ENCODE measurements around the gene PRSS2. TPM values are rescaled to one million over a fixed set of nuclear protein-coding genes. Genes with fewer than 3 reads are reported as not detected.

PRSS2 gene
- total RNA-seq, 1 donor from 2014 or later: not detected

Small RNAs within 50 kb of the gene (small RNA-seq; reads per million reads assigned to genes)
- gene TRBD1 (ENCODE audit: low replicate concordance) (not detected), gene TRBJ1-1 (ENCODE audit: low replicate concordance) (not detected), gene TRBJ1-2 (ENCODE audit: low replicate concordance) (not detected), gene TRBJ1-3 (ENCODE audit: low replicate concordance) (not detected), gene TRBJ1-4 (ENCODE audit: low replicate concordance) (not detected), gene TRBJ1-5 (ENCODE audit: low replicate concordance) (not detected), gene TRBJ1-6 (ENCODE audit: low replicate concordance) (not detected), gene TRBJ2-1 (ENCODE audit: low replicate concordance) (not detected), gene TRBJ2-2 (ENCODE audit: low replicate concordance) (not detected), gene TRBJ2-2P (ENCODE audit: low replicate concordance) (not detected), gene TRBJ2-3 (ENCODE audit: low replicate concordance) (not detected), gene TRBJ2-4 (ENCODE audit: low replicate concordance) (not detected), gene TRBJ2-5 (ENCODE audit: low replicate concordance) (not detected), gene TRBJ2-6 (ENCODE audit: low replicate concordance) (not detected), gene TRBJ2-7 (ENCODE audit: low replicate concordance) (not detected)

Other genes starting within 250 kb of the PRSS2 start
- not detected for gene PRSS1, start 21.5 kb upstream of the PRSS2 start, total RNA-seq
- 34.7 TPM for gene EPHB6, start 84.1 kb downstream of the PRSS2 start, total RNA-seq
- 1.8 TPM for gene TRPV6, start 114.8 kb downstream of the PRSS2 start, total RNA-seq
- 0.10 TPM for gene TRPV5, start 162.8 kb downstream of the PRSS2 start, total RNA-seq
- not detected for gene LLCFC1, start 168.5 kb downstream of the PRSS2 start, total RNA-seq
- gene KEL, start 191.4 kb downstream of the PRSS2 start, total RNA-seq: 4.5 TPM